WTC11 (cell line): ENCODE data around the gene PINK1.

ENCODE experiments used
- CBFB ChIP-seq: sonication (generic); formaldehyde crosslinking; IDR thresholded peaks from 2 replicates; pipeline ENCODE4 v1.8.1; 2022; ENCODE audit warnings: mild to moderate bottlenecking, low read depth, missing genetic modification reagents
- CTCF ChIP-seq: fragments of 200-600 bp; IDR thresholded peaks from 2 replicates; pipeline ENCODE4 v1.8.0; 2022; ENCODE audit warnings: antibody characterized with exemption
- E2F1 ChIP-seq: sonication (generic); formaldehyde crosslinking; IDR thresholded peaks from 2 replicates; pipeline ENCODE4 v1.8.0; 2022; ENCODE audit warnings: mild to moderate bottlenecking, missing genetic modification reagents
- FOXK1 ChIP-seq: sonication (generic); formaldehyde crosslinking; IDR thresholded peaks from 2 replicates; pipeline ENCODE4 v1.8.0; 2022; ENCODE audit warnings: mild to moderate bottlenecking, moderate library complexity, missing genetic modification reagents
- USF1 ChIP-seq: sonication (generic); formaldehyde crosslinking; IDR thresholded peaks from 2 replicates; pipeline ENCODE4 v1.8.0; 2022; ENCODE audit warnings: mild to moderate bottlenecking, missing genetic modification reagents
- ZMAT4 ChIP-seq: fragments of 250-450 bp; sonication (Bioruptor Pico); IDR thresholded peaks from 2 replicates; pipeline ENCODE4 v1.9.0; 2021; ENCODE audit warnings: mild to moderate bottlenecking
- ZNF121 ChIP-seq: sonication (generic); formaldehyde crosslinking; IDR thresholded peaks from 2 replicates; pipeline ENCODE4 v1.8.0; 2023; ENCODE audit warnings: missing genetic modification reagents
- ZNF232 ChIP-seq: sonication (generic); formaldehyde crosslinking; IDR thresholded peaks from 2 replicates; pipeline ENCODE4 v1.8.0; 2022; ENCODE audit warnings: mild to moderate bottlenecking, missing genetic modification reagents
- ZNF425 ChIP-seq: fragments of 250-450 bp; sonication (Bioruptor Pico); conservative IDR thresholded peaks from 2 replicates; pipeline ENCODE4 v1.9.0; 2021; ENCODE audit warnings: mild to moderate bottlenecking
- ZNF512 ChIP-seq: sonication (generic); formaldehyde crosslinking; IDR thresholded peaks from 2 replicates; pipeline ENCODE4 v1.8.1; 2022; ENCODE audit warnings: missing genetic modification reagents, borderline replicate concordance

- TF ChIP-seq CTCF (no peak), E2F1 (no peak), USF1 (no peak), ZNF121 (CRISPR knock-in tag) (peak; percentile 63; the same call in 1 of the 2 replicates), ZNF512 (CRISPR knock-in tag) (no peak), ZMAT4 (CRISPR knock-in tag) (no peak), ZNF425 (CRISPR knock-in tag) (no peak), ZNF232 (CRISPR knock-in tag) (no peak), FOXK1 (CRISPR knock-in tag) (no peak), CBFB (CRISPR knock-in tag) (no peak)
These were observed 8.5 kb upstream of the PINK1 start for GRCh38 chr1:20624709-20625108.
